Natural killer cell (primary cell): Measurements from ENCODE around the gene BSND. TPM values are rescaled to one million over a fixed set of nuclear protein-coding genes. Genes with fewer than 3 reads are reported as not detected.

Source experiments
- ATAC-seq, 3 donors: fragments of 150-1000 bp in 2 of 3; fragments of 200-7000 bp in 1 of 3; cut with Tn5 transposase; 1 replicate in 1 of 3; 2 replicates in 2 of 3; pipeline ENCODE4 v1.10.0; 2021; ENCODE audit warnings: mild to moderate bottlenecking in 2 of 3, moderate library complexity in 2 of 3
- DNase-seq, 2 donors: peaks; one replicate each; pipeline versions ENCODE4 v3.0.0 to v3.0.0-alpha.2; 2013 to 2021; ENCODE audit warnings: mixed read lengths in 1 of 2
- H3K27ac ChIP-seq: one replicate; pipeline ENCODE4 v1.5.1; 2013; ENCODE audit warnings: mild to moderate bottlenecking, low read length
- H3K27me3 ChIP-seq: one replicate; pipeline ENCODE4 v1.6.1; 2013; ENCODE audit warnings: low read length; ENCODE audit not compliant: control insufficient read depth, insufficient read depth
- H3K36me3 ChIP-seq: one replicate; pipeline ENCODE4 v1.6.1; 2013; ENCODE audit warnings: low read length; ENCODE audit not compliant: control insufficient read depth, insufficient read depth
- H3K4me1 ChIP-seq: one replicate; pipeline ENCODE4 v1.6.1; 2013; ENCODE audit warnings: low read length; ENCODE audit not compliant: control insufficient read depth, insufficient read depth
- H3K4me3 ChIP-seq: one replicate; pipeline ENCODE4 v1.5.1; 2013; ENCODE audit warnings: low read length
- H3K9me3 ChIP-seq: one replicate; pipeline ENCODE4 v1.6.1; 2013; ENCODE audit warnings: low read length; ENCODE audit not compliant: control insufficient read depth, insufficient read depth
- H3K27ac Mint-ChIP-seq, 2 donors: one replicate each; pipeline ENCODE4 v1.8.0; 2022; ENCODE audit warnings: mild to moderate bottlenecking in 2 of 2, mixed read lengths in 2 of 2, moderate library complexity in 1 of 2
- H3K27me3 Mint-ChIP-seq, 2 donors: one replicate each; pipeline ENCODE4 v1.8.0; 2022; ENCODE audit warnings: low read depth in 2 of 2, mixed read lengths in 2 of 2
- H3K36me3 Mint-ChIP-seq: one replicate; pipeline ENCODE4 v1.8.0; 2022; ENCODE audit warnings: mixed read lengths
- H3K4me1 Mint-ChIP-seq, 2 donors: one replicate each; pipeline ENCODE4 v1.8.0; 2022; ENCODE audit warnings: mixed read lengths in 2 of 2
- H3K4me3 Mint-ChIP-seq: one replicate; pipeline ENCODE4 v1.8.0; 2022; ENCODE audit warnings: mild to moderate bottlenecking, moderate library complexity, mixed read lengths
- H3K9me3 Mint-ChIP-seq, 2 donors: one replicate each; pipeline ENCODE4 v1.8.0; 2022; ENCODE audit warnings: mixed read lengths in 2 of 2
- WGBS: methylation state at CpG from one replicate; pipeline ENCODE4 v1.1.7; 2013; ENCODE audit warnings: missing lambda C conversion rate; ENCODE audit not compliant: insufficient coverage; 5-methylcytosine and 5-hydroxymethylcytosine counted together
- intact Hi-C: fragments of 100-400 bp; cut with micrococcal nuclease; formaldehyde crosslinking; loops from one replicate; pipeline ENCODE4 v1.14.2; 2022
- total RNA-seq, 4 donors: library from RNA; stranded (reverse); fragments of 120-200 nt in 1 of 4; gene quantifications; one replicate each; pipeline versions ENCODE4 v1.2.3 to v1.2.4, GENCODE V29; 2013 to 2022
- TF ChIP-seq, protein P1 (sequence below): fragments of 200-600 bp; IDR thresholded peaks from one replicate; pipeline ENCODE4 v1.8.0; 2022; ENCODE audit warnings: antibody characterized with exemption

BSND gene
- total RNA-seq, 3 donors from 2014 or later (not counting 1 experiment from before 2014, with no cell fraction given) = not detected

DNA sequence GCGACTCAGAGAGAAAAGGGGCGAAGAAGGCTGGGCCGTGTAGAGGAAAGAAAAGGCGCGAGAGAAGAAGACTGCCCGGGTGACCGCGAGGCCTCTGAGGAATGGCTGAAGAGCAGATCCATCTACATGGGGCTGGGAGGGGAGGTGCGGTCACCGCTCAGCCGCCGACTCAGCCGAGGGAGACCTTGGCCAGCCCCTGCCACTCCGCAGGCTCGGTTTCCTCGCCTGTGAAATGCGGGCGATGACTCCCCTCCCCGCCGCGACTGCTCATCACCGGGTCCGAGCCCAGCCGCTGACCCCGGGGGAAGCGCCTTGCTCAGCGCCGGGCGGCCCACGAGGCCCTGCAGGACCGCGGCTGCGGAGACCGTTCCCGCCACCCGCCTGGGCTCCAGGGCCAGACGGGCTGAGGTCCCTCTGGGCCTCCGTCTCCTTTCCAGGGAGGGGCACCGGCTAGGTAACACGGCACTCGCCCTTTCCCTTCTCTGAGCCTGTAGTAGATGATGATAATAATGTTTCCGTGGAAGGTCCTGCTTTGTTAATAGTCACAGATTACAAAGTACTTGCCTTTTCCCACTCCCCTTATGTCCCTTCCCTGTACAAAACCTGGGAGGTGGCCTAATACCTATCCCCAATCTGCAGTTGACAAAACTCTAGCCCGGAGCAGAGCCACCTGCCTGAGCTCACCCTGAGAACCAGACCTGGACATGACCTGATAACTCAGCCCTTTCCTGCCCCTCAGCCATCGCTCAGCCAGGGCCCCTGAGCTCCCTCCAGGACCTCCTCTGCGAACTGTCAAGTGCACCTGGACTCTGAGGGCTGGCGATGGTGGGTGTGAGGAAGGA, 1.6 kb upstream of the BSND start:
- peaks cover 0 to 2% of the 10 kb centered on the region in 2 donors for H3K9me3 Mint-ChIP-seq
- intact Hi-C loops = loop anchor here (1.0 to 2.0 kb wide), 3 partner anchors 47 to 324 kb away; no protein-coding TSS in a partner anchor
- peaks cover 15% of the 10 kb centered on the region for H3K27me3 ChIP-seq
- H3K4me1 Mint-ChIP-seq = peaks cover 20 to 23% of the 10 kb centered on the region in 2 donors
- H3K27ac Mint-ChIP-seq = peak overlapping the region in 1 of 2 donors; percentile 52
- peak in 2 of 3 donors; percentile 35 to 37 for ATAC-seq
- no peak overlapping the region for H3K27ac ChIP-seq
- no peaks in the 10 kb centered on the region for H3K36me3 ChIP-seq
- TF ChIP-seq, protein P1, sequence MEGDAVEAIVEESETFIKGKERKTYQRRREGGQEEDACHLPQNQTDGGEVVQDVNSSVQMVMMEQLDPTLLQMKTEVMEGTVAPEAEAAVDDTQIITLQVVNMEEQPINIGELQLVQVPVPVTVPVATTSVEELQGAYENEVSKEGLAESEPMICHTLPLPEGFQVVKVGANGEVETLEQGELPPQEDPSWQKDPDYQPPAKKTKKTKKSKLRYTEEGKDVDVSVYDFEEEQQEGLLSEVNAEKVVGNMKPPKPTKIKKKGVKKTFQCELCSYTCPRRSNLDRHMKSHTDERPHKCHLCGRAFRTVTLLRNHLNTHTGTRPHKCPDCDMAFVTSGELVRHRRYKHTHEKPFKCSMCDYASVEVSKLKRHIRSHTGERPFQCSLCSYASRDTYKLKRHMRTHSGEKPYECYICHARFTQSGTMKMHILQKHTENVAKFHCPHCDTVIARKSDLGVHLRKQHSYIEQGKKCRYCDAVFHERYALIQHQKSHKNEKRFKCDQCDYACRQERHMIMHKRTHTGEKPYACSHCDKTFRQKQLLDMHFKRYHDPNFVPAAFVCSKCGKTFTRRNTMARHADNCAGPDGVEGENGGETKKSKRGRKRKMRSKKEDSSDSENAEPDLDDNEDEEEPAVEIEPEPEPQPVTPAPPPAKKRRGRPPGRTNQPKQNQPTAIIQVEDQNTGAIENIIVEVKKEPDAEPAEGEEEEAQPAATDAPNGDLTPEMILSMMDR = no peak
- H3K36me3 Mint-ChIP-seq = no peaks in the 10 kb centered on the region
- H3K9me3 ChIP-seq = no peaks in the 10 kb centered on the region
- no peak overlapping the region for H3K4me3 ChIP-seq
- peak overlapping the region; percentile 62 for H3K4me3 Mint-ChIP-seq
- DNase-seq = no peak
- peaks cover 24 to 26% of the 10 kb centered on the region in 2 donors for H3K27me3 Mint-ChIP-seq
- WGBS = 10% methylated on average over 44 of the region's 46 CpGs
- peaks cover 21% of the 10 kb centered on the region for H3K4me1 ChIP-seq

DNA sequence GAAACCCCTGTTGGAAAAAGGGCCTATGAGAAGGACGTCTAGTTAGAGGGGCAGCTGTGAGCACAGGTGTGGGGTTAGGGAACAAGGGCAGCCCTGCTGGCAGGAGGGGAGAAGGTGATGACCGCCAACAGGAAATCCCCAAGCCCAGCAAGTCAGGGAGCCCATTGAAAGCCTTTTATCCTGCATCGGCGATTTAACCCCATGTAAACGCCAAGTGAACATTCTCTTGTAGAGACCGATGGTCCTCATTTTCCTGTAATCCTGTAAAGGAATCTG, 1.1 kb upstream of the BSND start:
- Histone ChIP-seq H3K36me3 (no peaks in the 10 kb centered on the region), H3K4me1 (peaks cover 21% of the 10 kb centered on the region), H3K4me3 (no peak overlapping the region), H3K9me3 (no peaks in the 10 kb centered on the region), H3K27me3 (peaks cover 15% of the 10 kb centered on the region), H3K27ac (no peak overlapping the region)
- Mint-ChIP-seq H3K9me3 (peaks cover 0 to 2% of the 10 kb centered on the region in 2 donors), H3K4me1 (peaks cover 20 to 23% of the 10 kb centered on the region in 2 donors), H3K27ac (no peak overlapping the region), H3K27me3 (peaks cover 24 to 26% of the 10 kb centered on the region in 2 donors), H3K36me3 (no peaks in the 10 kb centered on the region), H3K4me3 (peak overlapping the region; percentile 31)
- DNase-seq (no peak), ATAC-seq (no peak)
- 71% methylated on average over 6 of the region's 6 CpGs for WGBS
- intact Hi-C loops = loop anchor here (2.0 kb wide), 1 partner anchor 325 kb away; no protein-coding TSS in a partner anchor
- TF ChIP-seq, protein P1 = no peak

DNA sequence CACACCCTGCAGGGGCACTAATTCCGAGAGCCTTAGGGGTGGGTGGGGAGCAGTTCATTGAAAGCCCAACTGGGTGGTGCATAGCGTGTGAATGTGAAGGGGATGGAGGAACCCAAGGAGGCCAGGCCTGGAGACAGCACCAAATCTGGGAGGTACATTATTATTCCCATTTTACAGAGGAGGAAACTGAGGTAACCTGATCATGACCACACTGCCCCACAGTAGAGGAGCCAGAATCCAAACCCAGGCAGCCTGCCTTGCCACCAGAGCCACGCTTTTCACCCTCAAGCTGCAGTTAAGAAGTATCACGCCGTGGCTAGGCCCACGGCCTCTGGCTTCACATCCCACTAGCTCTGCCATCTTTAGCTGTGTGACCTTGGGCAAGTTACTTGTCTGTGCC, 633 bp upstream of the BSND start:
- H3K27ac Mint-ChIP-seq = no peak overlapping the region
- peaks cover 15% of the 10 kb centered on the region for H3K27me3 ChIP-seq
- TF ChIP-seq, protein P1 = no peak

More for the DNA sequence above, 633 bp upstream of the BSND start:
- 74% methylated on average over 6 of the region's 6 CpGs for WGBS
- Histone ChIP-seq H3K4me3 (no peak overlapping the region), H3K9me3 (no peaks in the 10 kb centered on the region), H3K36me3 (no peaks in the 10 kb centered on the region), H3K4me1 (peaks cover 21% of the 10 kb centered on the region), H3K27ac (no peak overlapping the region)
- Mint-ChIP-seq H3K4me1 (peaks cover 20 to 23% of the 10 kb centered on the region in 2 donors), H3K27me3 (peaks cover 24 to 26% of the 10 kb centered on the region in 2 donors), H3K9me3 (peaks cover 0 to 2% of the 10 kb centered on the region in 2 donors), H3K4me3 (no peak overlapping the region), H3K36me3 (no peaks in the 10 kb centered on the region)
- DNase-seq (no peak), ATAC-seq (no peak)
- intact Hi-C loops = no loop called here
